ENCODE measurements around the gene HOXB4.

Gene HOXB4

DNA sequence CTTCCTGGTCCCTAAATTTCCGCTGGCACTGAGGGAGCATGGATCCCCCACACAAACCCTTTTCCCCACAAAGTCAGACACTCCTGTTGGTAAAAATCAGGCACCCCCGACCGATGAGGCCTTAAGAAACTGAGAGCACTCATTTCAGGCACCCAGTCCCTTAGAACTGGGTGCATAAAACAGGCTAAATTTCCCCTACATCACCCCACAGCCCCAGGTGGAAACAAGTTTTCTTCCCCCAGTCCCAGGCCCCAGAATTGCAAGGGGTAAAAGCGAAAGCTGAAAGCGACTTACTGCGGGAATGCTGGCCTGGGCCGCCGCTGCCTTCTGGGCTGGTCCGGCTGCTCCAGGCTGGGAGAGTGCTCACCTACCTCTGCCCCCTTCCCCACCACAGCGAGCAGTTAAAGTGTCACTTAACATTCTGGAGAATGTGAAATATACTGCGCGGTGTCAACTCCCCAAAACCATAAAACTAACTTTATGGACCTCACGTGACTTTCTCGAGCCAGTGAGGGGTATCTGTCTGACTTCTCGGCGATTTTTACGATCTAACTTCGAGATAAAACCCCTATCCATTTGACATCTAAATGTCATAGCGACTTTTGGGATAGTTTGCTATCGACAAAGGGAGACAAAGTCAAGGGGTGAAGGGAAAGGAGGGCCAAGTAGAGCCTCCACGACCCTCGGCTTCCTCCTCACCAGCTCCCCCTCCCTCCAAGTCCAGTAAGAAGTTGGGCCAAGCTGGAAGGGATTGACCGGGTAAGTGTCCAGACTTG, 11.9 kb upstream of the HOXB4 start, which contains the start of gene HOXB3:
HOXB3 (minus strand) TSS at position 411 of the 776 bp plus-strand sequence. CDS start 37,767 bp downstream, outside the sequence.
- DNase-seq (ENCODE audit: low read depth): no peak

DNA sequence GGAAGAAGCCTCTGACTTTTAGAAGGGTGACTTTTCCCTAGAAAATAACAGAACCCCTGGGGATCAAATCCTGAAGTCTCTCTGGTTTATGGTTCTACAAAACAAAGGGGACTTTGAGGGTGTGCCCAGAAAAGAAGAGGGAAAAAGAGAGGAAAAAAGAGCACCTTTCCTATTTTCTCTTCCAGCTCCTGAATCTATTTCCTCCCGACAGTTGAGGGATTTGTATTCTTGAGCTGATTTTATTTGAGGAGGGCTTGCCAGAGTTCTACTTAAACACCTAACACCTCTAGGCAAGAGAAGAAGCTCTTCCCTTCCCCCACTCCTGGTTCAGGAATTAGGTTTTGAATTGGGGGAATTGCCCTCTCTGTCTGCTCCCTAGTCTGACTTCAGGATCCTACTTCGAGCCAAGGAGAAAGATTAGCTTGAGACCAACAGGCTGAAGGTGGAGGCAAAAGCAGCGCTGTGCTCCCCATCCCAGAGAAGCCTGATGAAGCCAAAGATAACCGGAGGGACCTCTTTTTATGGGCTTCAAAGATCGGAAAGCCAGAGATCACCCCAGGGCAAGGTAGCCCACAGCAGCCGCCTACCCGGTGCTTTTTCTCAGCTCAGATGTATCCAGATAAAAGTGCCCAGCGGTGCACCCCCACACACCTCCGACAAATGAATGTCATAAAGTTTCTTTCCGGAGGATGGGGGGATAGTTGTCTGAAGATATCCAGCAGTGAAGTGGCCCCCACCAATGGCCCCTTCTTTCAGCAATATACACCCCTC, 11.1 kb upstream of the HOXB4 start:
- no peak for DNase-seq (ENCODE audit: low read depth)

DNA sequence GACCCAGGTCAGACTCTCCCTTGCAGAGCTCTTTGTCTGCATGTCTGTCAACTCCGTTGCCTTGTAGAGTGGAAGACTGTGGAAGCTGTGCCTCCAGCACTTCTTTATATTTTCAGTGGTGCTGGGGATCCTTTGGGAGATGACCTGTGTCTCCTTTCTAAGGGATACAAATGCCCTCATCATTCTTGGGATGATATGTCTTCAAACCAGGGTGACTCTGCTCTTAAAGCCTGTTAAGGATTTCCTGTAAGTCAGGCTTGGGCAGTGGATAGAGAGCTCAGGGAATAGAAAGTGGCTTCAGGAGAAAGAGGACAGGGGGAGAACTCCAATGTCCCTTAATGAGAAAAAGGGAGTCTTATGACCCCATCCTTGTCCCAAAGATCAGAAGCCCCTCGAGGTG, 10.4 kb upstream of the HOXB4 start:
- DNase-seq (ENCODE audit: low read depth): no peak

DNA sequence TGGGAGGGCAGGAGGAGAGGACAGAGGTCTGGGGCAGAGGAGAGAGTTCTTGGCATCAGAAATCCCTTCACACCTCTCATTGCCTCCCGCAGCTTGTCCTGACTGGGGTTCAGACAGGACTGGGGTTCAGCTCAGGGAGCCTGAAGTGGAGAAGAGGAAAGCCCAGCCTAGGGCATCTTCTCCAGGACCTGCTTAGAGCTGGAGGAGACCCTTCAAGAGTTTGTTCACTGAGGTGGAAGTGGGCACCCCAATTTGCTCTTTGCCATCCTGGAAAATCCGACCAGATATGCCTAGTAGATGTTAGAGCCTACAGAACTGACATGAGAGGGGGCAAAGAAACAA, 9.9 kb upstream of the HOXB4 start:
- DNase-seq (ENCODE audit: low read depth): no peak

DNA sequence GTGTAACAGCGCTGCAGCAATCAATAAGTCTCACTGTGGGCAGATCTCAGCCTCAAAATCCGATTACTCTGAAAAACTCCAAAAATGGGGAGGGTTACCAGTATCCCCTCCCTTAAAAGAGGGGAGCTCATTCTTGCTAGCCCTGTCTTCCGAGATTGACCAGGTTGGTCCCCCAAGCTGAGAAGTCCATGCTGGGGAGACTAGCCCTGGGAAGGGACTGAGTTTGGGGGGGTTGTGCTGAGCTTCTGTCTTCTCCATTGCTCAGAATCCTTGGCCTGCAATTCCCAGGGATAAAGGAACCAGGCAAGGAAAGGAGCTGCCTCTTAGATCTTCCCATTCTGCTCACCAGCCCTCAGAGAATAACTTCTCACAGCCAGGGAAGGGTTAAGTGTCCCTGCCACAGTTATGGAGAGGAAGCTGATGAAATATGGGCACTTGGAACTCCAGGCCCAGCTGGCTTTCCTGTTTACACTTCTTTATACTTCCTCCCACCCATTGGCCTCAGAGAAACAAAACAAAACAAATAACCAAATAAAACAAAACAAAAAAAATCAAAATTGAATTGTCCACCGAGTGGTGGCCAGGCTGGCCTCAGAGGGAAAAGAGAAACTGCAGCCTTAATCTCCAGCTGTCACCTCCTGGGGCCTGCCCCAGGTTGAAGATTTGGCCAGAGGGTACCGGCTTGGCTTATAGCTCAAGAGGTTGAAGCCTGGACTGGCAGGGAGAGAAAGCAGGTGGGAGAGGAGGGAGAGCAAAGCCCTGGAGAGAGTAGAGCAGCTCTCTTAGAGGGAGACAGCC, 9.3 kb upstream of the HOXB4 start:
- DNase-seq (ENCODE audit: low read depth): no peak

DNA sequence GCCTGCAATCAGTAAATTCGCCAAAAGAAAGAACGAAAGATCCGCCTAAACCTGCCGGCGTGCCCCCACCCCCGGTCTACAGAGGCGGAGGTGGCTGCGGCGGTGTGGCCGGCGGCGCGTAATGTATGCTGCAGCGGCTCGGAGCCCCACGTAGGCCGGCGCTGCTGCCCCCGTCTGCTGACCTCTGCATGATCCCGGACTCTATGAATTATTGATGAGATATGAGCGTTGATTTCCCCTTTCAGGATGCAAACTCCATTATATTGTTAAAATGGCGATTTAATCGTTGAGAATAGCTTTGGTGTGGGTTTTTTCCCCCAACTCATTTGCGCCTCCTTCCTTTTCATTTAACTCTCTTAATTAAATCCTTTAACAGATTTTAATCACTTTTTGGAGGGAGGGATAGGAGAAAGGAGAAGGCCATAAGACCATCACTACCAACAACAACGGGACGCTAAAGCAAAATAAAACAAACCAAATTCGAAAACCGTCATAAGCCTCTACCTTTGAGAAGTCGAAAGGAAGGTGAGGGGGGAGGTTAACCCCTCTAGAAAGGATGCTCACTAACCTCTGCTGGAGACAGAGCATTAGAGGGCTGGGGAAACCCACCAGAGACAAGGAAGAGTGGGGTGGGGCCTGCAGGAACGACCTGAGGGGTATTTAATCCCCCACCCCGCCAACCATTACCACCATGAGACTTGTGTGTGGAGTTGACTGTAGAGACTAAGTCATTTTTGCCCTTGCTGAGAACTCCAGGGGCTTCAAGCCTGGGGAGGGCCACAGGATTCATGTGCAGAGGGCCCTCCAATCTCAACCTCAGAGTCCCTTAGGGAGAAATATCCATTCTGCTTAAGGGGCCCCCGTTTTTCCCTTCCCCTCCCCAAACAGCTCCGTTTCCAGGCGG, 8.5 kb upstream of the HOXB4 start:
- no peak for DNase-seq (ENCODE audit: low read depth)

DNA sequence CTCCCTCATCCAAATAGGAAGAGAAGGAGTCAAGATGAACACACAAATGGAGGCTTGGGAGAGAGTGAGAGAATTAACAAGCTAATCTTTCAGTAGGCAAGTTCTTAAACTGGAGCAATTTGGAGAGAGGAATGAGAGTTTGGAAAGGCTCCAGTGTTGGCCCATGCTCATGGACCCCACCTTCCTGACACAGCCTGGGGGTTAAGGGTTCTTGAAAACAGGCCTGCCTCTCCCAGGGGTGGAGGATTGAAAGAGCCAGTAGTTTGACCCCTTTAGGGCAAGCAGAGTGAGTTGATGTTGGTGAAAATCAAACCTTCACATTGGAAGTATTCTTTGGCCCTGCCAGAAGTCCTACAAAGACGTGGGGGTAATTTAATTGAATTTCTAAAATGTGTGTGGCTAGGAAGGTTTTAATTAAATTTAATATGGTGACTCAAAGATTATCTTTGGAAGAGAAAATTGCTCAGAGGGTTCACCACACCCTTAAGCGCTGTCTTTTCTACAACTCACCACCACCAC, 6.1 kb upstream of the HOXB4 start:
- DNase-seq (ENCODE audit: low read depth): no peak

DNA sequence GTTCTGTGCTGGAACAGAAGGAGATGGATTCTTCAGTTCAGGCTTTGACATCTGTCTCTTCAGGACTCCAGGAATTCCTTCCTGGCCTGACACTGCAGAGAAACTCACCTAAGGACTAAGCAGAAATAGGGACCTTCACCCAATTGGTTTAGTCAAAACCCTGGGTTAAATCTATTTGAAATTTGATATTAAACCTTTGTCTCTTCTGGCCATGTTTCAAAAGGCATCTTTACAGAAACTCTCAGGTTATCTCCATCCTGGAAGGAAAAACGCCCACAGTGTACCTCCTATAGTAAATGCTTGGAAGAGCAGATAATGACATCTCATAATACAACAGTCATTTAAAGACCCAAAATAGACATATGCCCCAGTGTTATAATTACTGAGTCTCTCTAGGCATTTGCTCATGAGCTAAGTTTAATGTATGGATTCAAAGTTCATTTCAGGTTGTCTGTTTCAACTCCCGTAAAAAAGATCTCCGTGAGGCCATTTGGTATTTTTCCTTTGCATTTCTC, 5.6 kb upstream of the HOXB4 start:
- no peak for DNase-seq (ENCODE audit: low read depth)

DNA sequence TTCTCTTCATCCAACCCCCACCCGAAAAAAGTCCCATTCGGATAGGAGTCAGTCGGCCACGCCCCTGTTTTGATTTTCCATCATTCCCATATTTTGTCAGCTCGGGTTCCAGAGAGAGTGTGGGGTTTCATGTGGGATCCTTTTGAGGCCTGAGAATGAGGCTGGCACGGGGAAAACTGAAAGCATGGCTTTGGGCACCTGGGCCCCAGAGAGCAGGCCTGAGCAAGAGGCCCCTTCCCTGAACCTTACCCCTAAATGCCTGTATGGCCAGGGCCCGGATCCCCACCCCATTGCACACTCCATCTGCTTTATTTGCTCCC, 4.6 kb upstream of the HOXB4 start:
- DNase-seq (ENCODE audit: low read depth): no peak

DNA sequence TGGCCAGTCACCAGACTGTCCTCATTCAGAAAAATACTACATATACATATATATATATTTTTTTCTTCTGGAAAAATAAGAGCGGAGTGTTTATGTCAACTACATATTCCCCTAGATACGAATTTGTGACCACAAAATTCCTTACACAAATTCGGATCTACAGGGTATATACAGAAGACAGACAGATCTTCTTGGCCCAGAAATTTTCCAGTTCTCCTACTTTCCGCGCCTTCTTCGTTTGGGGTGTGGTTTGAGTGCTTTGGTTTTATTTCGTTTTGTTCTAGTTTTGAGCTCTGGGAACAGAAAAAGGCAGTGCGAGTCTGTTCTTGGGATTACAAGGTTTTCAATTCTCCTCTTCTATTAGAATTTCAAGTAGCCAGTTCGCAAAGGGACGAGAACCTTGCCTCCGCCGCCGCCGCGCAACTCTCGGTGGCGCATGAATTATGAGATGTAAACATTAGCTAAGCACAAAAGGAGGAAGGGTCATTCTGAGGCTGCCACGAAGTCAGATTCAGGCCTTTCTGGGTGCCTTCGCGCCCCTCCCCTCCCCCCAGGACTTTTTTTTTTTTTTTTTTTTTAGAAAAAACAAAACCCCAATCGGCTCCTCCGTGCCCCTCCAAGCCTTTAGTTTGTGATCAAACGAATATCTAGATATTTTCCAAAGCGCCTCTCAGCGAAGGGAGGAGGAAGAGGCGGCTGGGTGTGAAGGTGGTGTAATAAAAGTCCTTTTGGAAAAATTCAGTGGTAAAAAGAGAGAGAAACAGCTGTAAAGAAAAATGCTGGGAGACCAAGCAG, 1.8 kb upstream of the HOXB4 start:
- DNase-seq (ENCODE audit: low read depth): no peak

DNA sequence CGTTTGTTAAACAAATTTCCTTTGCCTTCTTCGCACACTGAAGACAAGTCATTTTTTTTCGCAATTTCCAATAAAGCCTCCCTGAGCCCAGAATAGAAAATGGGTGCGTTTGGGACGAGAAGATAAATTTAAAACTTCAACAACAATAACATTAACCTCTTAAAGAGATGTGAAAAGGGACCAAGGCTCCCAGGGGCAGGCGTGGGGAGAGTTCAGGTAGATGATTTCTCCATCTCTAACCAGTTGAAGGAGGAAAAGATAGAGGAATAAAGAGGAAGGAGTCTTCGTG, 1.3 kb upstream of the HOXB4 start:
- DNase-seq (ENCODE audit: low read depth): no peak

DNA sequence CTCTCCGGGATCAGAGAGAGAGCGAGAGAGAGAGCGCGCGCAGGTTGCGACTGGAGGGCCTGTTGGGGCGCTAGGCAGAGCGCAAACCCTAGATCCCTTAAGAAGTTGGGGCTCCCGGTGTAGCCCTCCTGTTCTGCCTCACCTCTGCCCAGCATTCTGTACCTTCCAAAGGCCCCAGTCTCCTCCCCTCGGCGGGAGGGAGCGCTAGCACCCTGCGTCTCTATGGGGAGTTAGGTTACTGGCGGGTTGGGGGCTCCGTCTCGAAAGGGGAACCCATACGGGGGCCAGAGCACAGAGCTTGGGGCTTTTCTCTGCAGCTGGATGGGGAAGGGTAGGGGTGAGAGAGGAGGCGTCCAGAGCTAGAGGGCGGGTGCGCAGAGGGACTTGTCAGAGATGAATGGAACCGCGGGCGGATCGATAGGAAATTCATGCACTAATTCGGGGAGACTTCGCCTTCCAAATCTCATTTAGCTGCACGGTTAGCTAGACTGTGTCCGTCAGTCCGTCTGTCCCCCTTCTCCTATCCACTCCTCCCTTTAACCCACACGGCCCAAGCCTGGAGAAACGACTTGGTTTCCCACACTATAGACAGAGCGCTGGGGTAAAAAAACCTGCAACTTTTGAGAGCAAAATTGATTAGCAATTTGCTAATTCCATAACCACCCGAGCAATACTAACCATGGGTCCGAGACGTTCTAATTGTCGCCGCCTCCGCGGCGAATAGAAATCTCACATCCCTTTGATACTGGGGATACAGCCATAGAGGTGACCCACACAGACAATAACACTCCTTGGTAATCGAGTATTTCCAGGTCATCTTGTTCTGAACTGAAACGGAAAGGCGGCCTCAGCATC, 693 bp upstream of the HOXB4 start:
- DNase-seq (ENCODE audit: low read depth): no peak

DNA sequence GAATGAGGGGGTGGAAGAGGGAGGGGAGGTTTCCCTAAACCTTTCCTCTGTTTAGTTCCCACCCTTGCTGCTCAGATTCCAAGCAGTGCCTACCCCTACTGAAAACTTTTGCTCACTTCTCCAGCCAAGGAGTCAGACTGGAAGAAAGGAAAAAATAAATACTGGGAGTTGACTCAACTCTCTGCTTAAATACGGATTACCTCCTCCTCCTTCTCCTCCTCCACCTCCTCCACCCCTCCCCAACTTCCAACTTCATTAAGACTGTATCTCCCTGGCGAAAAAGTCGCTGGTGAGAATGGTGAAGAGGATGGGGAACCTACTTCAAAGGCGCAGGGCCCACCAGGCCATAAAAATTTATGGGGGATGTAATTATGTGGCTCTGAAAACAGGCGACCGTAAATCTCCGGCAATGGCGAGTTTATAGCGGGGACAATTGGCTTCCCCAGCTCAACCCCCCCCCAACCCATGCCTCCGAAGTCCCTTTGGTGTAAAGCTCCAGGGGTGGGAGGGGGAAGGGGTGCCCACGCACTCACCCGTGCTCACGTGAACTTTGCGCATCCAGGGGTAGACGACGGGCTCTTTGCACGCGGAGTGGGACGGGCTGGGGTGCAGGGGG, 712 bp downstream of the HOXB4 start:
- no peak for DNase-seq (ENCODE audit: low read depth)

DNA sequence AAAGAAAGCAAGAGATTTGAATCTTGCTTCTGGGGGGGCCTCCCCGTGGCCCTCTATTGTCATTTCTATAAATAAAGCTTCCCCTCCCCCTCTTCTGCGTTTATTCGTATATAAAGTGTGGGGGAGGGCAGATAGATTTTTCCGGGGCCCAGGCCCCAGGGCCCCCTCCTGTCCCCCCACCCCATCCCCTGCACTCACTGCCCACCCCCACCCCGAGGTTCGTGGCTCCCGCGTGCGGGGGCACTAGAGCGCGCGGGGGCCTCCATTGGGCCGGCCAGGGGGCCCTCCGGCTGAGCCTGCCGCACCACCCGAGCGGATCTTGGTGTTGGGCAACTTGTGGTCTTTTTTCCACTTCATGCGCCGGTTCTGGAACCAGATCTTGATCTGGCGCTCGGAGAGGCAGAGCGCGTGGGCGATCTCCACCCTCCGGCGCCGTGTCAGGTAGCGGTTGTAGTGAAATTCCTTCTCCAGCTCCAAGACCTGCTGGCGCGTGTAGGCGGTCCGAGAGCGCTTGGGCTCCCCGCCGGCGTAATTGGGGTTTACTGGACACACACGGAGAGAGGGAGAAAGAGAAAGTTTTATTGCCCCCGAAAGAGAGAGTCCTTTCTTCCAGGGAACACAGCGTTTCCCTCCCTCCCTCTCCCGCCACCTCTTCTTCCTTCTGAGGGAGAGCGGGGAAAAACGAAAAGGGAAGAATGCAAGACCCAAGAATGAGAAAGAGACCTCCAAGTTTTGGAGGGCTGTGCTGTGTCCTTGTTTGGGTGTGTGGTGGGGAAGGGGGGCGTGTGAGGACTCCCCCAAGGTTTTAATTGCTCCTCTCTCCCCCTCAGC, 1.5 kb downstream of the HOXB4 start:
- no peak for DNase-seq (ENCODE audit: low read depth)

DNA sequence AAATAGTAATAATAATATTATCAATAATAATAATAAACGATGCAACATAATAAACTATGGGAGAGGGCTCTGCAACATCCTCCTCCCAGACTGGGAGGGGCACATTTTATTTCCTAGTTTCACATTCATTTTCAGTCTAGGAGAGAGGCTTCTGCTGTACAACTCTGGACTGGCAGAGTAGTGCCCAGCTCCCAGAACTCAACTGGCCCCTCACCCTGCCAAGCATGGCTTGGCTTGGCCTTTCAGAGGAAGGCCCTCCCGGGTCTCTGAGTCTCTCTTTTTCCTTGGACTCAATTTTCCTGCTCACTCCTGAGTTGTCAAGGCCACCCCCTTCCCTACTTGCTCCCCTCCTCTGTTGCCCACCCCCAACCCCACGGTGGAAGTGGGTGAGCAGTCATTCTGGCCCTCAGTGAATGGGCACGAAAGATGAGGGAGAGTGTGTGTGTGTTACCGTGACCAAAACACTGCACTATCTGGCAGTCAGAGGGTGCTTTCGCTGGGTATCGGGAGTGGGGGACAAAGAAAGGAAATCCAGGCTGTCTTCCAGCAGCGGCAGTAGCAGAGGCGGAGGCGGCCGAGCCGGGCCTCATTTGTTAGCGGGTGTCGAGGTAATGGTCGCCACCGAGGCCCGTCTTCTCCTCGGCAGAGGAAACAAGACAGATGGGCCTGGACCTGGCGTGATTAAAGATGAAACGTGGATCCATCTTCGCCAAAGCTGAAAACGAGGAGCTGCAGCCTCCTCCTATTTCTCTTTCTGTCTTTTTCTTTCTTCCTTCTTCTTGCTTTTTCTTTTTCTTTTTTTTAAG, 2.3 kb downstream of the HOXB4 start:
- no peak for DNase-seq (ENCODE audit: low read depth)

DNA sequence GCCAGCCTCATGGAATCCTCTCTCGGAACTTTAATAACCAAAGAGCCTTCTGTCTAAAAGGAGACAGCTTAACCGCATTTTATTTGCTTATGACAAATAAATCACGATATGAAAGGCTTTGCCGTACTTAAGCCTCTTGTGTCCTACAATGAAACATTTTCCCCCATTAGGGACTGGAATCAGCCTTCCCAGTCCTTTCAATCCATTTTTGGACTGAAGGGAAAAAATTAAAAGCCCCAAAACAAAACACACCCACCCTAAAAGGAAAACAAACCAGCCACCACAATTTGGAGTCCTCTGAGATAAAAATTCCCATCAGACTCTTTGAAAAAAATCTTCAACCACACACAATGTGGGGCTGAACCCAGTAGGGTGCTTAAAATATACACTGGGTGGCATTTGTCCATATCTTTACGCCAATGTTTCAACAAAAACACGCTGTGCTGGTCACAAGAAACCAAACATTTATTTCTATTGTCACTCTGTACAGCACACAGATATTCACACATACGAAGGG, 3.0 kb downstream of the HOXB4 start:
- DNase-seq (ENCODE audit: low read depth): no peak

DNA sequence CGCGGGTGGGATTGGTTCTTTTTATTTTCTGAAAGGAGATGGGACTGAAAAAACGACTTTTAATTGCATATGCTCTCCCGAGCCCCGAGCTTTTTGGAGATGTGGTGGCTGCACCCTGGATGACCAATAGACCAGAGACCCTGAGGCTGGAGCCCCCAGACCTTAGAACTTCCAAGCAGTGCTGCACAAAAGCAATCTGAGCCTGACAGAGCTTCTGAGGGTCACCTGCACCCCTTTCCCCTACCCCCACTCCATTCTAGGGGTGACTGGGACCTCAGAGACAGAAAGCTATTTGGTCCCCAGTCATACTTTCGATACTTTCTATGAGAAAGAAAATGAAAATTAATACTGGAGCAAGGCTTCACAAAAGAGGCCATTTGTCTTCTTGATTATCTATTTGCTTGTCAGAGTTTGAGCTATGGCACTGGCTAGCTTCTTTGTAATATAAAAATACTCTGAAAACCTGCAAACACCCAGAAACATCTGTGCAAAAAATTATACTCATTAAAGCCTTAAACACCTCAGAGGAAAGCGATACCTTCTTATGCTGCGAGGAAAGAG, 3.6 kb downstream of the HOXB4 start:
- no peak for DNase-seq (ENCODE audit: low read depth)

All from activated T-cell treated with anti-CD3 and anti-CD28 coated beads for 24 hours (primary cell).